Endothelial cell of umbilical vein (primary cell): ENCODE measurements around the gene TNFRSF4.

ENCODE experiments used
- CTCF ChIP-seq, 2 donors: IDR thresholded peaks; 1 replicate in 1 of 2; 2 replicates in 1 of 2; pipeline ENCODE4 v1.5.1; 2011; ENCODE audit warnings: low read length in 2 of 2, mild to moderate bottlenecking in 2 of 2, moderate library complexity in 2 of 2, control low read depth in 1 of 2, inconsistent platforms in 1 of 2, low read depth in 1 of 2; ENCODE audit not compliant: insufficient read depth in 1 of 2; ENCODE audit errors: extremely low read depth in 1 of 2
- EZH2 ChIP-seq: IDR thresholded peaks from 2 replicates; pipeline ENCODE4 v1.6.1; 2012; ENCODE audit warnings: borderline replicate concordance, low read depth, mild to moderate bottlenecking, moderate library complexity, low read length, inconsistent platforms; ENCODE audit not compliant: severe bottlenecking
- MYC ChIP-seq: IDR thresholded peaks from one replicate; pipeline ENCODE4 v1.6.1; 2011; ENCODE audit warnings: mild to moderate bottlenecking, low read depth, low read length
- POLR2AphosphoS5 ChIP-seq: IDR thresholded peaks from 2 replicates; pipeline ENCODE4 v1.6.1; 2012; ENCODE audit warnings: low read depth, mild to moderate bottlenecking, control low read depth, low read length, moderate library complexity; ENCODE audit not compliant: insufficient read depth

GRCh38 chr1:1168451-1169411 lies 45.2 kb downstream of the TNFRSF4 start:
- no peak for TF ChIP-seq CTCF (IDR thresholded peaks at IDR 0.05; ENCODE audit: extremely low read depth in 1 of 2, insufficient read depth in 1 of 2, low read depth in 1 of 2, low read length in 2 of 2)
- TF ChIP-seq POLR2AphosphoS5: no peak
- no peak for TF ChIP-seq MYC
- TF ChIP-seq EZH2: no peak
